GM19351 (cell line): ENCODE measurements around the gene INPP5F.

Source experiments
- ATAC-seq: cut with Tn5 transposase; IDR thresholded peaks from one replicate; pipeline ENCODE4 v1.9.1; 2021; ENCODE audit warnings: mild to moderate bottlenecking, moderate library complexity; ENCODE audit not compliant: unreplicated experiment

INPP5F gene

GRCh38 chr10:119815671-119816070 is 89.8 kb downstream of the INPP5F start:
- no peak for ATAC-seq

GRCh38 chr10:119817991-119818888 is 92.4 kb downstream of the INPP5F start:
- ATAC-seq: no peak

- no peak for ATAC-seq
Observed at GRCh38 chr10:119818889-119819270, 93.0 kb downstream of the INPP5F start.

GRCh38 chr10:119821182-119821581 is 95.3 kb downstream of the INPP5F start:
- no peak for ATAC-seq

- no peak for ATAC-seq
Observed at GRCh38 chr10:119824299-119824698, 98.4 kb downstream of the INPP5F start.

- no peak for ATAC-seq
Observed at GRCh38 chr10:119826771-119827170, 100.9 kb downstream of the INPP5F start.

GRCh38 chr10:119827430-119827829 is 101.6 kb downstream of the INPP5F start:
- ATAC-seq: no peak

GRCh38 chr10:119829429-119829828 is 103.6 kb downstream of the INPP5F start:
- no peak for ATAC-seq

GRCh38 chr10:119830851-119831250 is 105.0 kb downstream of the INPP5F start:
- ATAC-seq: no peak

GRCh38 chr10:119831656-119832055 is 105.8 kb downstream of the INPP5F start:
- ATAC-seq: no peak

- ATAC-seq: no peak
Observed at GRCh38 chr10:119832951-119833350, 107.1 kb downstream of the INPP5F start.

GRCh38 chr10:119834188-119834587 is 108.3 kb downstream of the INPP5F start:
- ATAC-seq: peak; percentile 71

- no peak for ATAC-seq
Observed at GRCh38 chr10:119845656-119846055, 119.8 kb downstream of the INPP5F start.

- no peak for ATAC-seq
Observed at GRCh38 chr10:119849031-119849789, 123.4 kb downstream of the INPP5F start.

- ATAC-seq: no peak
Observed at GRCh38 chr10:119849944-119850343, 124.1 kb downstream of the INPP5F start.

- ATAC-seq: no peak
Observed at GRCh38 chr10:119852277-119852676, 126.4 kb downstream of the INPP5F start.

GRCh38 chr10:119852822-119853221 is 127.0 kb downstream of the INPP5F start:
- ATAC-seq: no peak

- ATAC-seq: no peak
Observed at GRCh38 chr10:119853574-119853973, 127.7 kb downstream of the INPP5F start.

- no peak for ATAC-seq
Observed at GRCh38 chr10:119858063-119858462, 132.2 kb downstream of the INPP5F start.

GRCh38 chr10:119859420-119860258 is 133.8 kb downstream of the INPP5F start:
- no peak for ATAC-seq
